Measurements from ENCODE around the gene PCDH9.

PCDH9 gene

GRCh38 chr13:66345518-66345810 lies 884.7 kb downstream of the PCDH9 start:
- no peak for DNase-seq (ENCODE audit: low spot score)
- no peak for TF ChIP-seq CTCF (IDR thresholded peaks at IDR 0.05; ENCODE audit: extremely low read depth, missing control alignments)

- no peak for DNase-seq (ENCODE audit: low spot score)
- no peak for TF ChIP-seq CTCF (IDR thresholded peaks at IDR 0.05; ENCODE audit: extremely low read depth, missing control alignments)
These were observed 885.2 kb downstream of the PCDH9 start for GRCh38 chr13:66344805-66345517.

GRCh38 chr13:66343224-66343828 lies 886.8 kb downstream of the PCDH9 start:
- TF ChIP-seq CTCF (IDR thresholded peaks at IDR 0.05; ENCODE audit: extremely low read depth, missing control alignments): no peak
- no peak for DNase-seq (ENCODE audit: low spot score)

GRCh38 chr13:66341635-66342377 lies 888.3 kb downstream of the PCDH9 start:
- no peak for TF ChIP-seq CTCF (IDR thresholded peaks at IDR 0.05; ENCODE audit: extremely low read depth, missing control alignments)
- no peak for DNase-seq (ENCODE audit: low spot score)

GRCh38 chr13:66339214-66339613 lies 890.9 kb downstream of the PCDH9 start:
- no peak for TF ChIP-seq CTCF (IDR thresholded peaks at IDR 0.05; ENCODE audit: extremely low read depth, missing control alignments)
- DNase-seq (ENCODE audit: low spot score): no peak

GRCh38 chr13:66338542-66338941 lies 891.6 kb downstream of the PCDH9 start:
- no peak for TF ChIP-seq CTCF (IDR thresholded peaks at IDR 0.05; ENCODE audit: extremely low read depth, missing control alignments)
- DNase-seq (ENCODE audit: low spot score): no peak

GRCh38 chr13:66335626-66336025 lies 894.5 kb downstream of the PCDH9 start:
- no peak for DNase-seq (ENCODE audit: low spot score)
- no peak for TF ChIP-seq CTCF (IDR thresholded peaks at IDR 0.05; ENCODE audit: extremely low read depth, missing control alignments)

All from GM20000 (cell line).